B cell (primary cell): ENCODE measurements around the gene FMR1.

ENCODE experiments used
- CTCF ChIP-seq: fragments of 200-600 bp; IDR thresholded peaks from one replicate; pipeline ENCODE4 v1.8.0; 2022; ENCODE audit warnings: antibody characterized with exemption, mild to moderate bottlenecking
- EZH2 ChIP-seq: IDR thresholded peaks from 2 replicates; pipeline ENCODE4 v1.6.1; 2012; ENCODE audit warnings: borderline replicate concordance, low read depth, mild to moderate bottlenecking, moderate library complexity, low read length; ENCODE audit not compliant: insufficient read depth, poor library complexity, severe bottlenecking

DNA sequence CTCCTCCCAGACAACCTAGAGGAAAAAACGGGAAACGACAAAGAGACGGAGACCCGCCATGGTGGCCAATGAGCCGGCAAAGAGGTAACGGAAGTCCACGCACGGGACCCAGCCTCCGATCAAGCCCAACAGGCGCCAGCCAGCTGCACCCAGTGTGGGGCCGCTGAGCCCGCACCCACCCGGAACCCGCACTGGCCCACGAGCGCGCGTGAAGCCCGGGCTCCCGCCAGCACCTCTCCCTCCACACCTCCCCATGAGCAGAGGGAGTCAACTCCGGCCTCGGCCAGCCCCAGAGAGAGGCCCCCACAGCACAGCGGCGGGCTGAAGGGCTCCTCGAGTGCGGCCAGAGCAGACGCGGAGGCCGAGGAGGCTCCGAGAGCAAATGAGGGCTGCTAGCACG lies 14.6 kb upstream of the FMR1 start:
- TF ChIP-seq CTCF = no peak
- no peak for TF ChIP-seq EZH2
